HPDE6-E6E7 (cell line): ENCODE data around the gene COG8.
A peak's percentile ranks its signal among the peaks of the same experiment; 100 is the strongest.
"Not testable (repeated sequence)": the region's sequence is repeated elsewhere in the genome, so short reads cannot be mapped to it uniquely, and the experiment has no call there.

Source experiments
- DNase-seq: peaks from one replicate; pipeline ENCODE4 v3.0.0; 2011; ENCODE audit warnings: missing footprints; ENCODE audit errors: extremely low spot score

Gene COG8

DNA sequence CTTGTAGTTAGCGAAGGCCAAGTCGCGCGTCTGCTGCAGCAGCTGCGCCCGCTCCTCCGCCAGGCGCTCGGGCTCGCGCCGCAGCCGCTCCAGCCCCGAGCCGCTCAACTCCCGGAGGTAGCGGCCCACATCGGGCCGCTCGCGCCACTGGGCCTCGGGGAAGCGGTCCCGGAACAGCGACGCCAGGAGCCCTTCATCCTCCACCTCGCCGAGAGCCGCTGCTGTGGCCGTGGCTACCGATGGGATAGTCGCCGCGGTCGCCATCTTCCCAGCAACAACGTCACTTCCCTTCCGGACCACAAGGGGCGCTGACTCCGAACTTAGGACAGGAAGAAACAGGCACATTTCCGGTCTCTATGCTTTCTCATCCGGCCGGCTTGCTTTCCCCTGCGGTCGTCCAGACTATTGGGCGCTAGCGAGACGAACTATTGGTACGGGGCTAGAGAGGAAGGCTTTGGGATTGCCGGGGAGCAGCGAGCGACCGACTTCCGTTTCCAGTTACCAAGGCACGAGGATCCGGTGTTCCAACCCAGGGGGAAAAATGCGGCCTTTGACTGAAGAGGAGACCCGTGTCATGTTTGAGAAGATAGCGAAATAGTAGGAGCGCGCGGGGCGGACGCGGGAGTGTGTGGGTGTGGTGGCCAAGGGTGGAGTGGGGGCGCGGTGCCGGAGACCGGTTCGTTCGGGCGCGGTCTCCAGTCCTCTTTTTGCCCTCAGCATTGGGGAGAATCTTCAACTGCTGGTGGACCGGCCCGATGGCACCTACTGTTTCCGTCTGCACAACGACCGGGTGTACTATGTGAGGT lies at the start of gene COG8, which contains the start of gene NIP7:
Gene COG8 (minus strand): TSS at position 276 of the 806 bp plus-strand sequence. CDS start 12 bp downstream, at position 264.
Gene NIP7 (plus strand): TSS at position 484 of the 806 bp plus-strand sequence. CDS start 58 bp downstream, at position 542.
- peak; percentile 98 for DNase-seq

GRCh38 chr16:69386596-69386995 lies 47.2 kb upstream of the COG8 start:
- no peak for DNase-seq

DNA sequence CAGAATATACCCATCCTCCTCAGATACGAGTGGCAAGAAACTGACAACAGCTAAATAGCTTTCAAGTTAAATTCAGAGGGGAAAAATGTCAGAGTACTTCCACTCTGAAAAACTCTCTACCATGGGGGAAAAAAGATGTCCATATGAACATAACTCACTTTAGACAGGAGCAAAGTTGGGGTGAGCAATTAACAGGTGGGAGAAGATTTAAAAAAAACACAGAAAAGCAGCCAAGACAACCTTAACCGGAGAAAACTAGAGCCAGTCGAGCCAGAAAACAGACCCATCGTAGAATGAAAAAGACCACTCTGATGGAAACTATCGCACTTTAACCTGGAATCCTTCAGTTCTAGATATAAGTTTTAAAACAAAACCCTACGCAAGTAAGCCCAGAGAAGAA lies 45.6 kb upstream of the COG8 start:
- DNase-seq: no peak

DNA sequence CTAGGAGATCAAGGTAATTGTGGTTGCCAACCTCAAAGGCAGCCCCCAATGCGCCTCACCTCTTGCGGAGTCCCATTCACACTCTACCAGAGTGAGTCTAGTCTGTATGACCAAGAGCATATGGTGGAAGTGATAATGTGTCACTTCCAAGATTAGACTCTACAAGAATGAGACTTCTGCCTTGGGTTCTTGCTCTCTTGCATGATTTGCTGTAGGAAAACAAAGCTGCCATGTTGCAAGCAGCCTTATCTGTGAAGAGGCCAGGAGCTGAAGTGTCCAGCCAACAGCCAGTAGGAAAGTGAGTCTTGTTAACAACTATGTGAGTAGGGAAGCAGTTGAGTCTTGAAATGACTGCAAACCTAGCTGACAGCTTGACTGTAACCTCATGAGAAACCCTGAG lies 43.1 kb upstream of the COG8 start:
- no peak for DNase-seq

DNA sequence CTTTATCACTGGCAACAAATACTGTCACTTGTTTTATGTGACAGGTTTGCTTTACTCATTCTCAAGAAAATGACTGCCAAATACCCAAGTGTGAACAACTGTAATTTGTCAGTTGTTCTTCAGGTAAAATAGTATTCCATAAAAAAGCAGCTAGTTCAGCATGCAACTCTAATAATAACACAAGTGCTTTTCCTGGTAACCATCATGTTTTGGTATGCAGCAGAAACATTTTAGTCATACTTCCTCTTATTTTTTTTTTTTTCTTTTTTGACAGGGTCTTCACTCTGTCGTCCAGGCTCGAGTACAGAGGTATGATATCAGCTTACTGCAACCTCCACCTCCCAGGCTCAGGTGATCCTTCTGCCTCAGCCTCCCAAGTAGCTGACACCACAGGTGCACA lies 41.9 kb upstream of the COG8 start:
- no peak for DNase-seq

- no peak for DNase-seq
These were observed 39.4 kb upstream of the COG8 start for GRCh38 chr16:69378760-69379159.

- DNase-seq: no peak
These were observed 38.7 kb upstream of the COG8 start for GRCh38 chr16:69378036-69378435.

GRCh38 chr16:69376393-69377059 lies 37.2 kb upstream of the COG8 start:
- DNase-seq: no peak

- DNase-seq: no peak
These were observed 33.7 kb upstream of the COG8 start for GRCh38 chr16:69373019-69373418.

- DNase-seq: no peak
These were observed 32.2 kb upstream of the COG8 start for GRCh38 chr16:69371564-69371963.

GRCh38 chr16:69368866-69369265 lies 29.5 kb upstream of the COG8 start:
- DNase-seq: no peak

- no peak for DNase-seq
These were observed 28.6 kb upstream of the COG8 start for GRCh38 chr16:69367980-69368379.

GRCh38 chr16:69366431-69366830 lies 27.1 kb upstream of the COG8 start:
- no peak for DNase-seq

GRCh38 chr16:69365901-69366300 lies 26.5 kb upstream of the COG8 start:
- DNase-seq: no peak

GRCh38 chr16:69364088-69364487 lies 24.7 kb upstream of the COG8 start:
- DNase-seq: no peak

DNA sequence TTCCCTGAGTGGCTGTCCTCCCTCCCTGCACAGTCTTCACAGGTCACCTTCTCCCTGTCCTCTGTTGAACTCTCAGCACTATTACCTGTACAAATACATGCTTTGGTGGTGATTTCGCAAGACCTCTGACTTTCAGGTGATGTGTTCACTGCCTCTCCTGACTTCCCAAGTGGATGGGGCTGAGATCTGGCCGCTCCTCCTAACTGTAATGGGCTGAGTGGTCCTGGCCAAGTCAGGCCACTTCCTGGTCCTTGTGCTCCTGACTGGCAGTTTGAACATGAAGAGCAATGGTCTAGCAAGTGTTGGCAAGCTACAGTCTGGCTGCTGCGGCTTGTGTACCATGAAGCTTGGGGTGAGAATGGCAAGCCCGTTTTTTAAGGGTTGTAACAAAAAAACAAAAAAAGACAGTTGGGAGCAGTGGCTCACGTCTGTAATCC lies 23.9 kb upstream of the COG8 start:
- DNase-seq: no peak

- DNase-seq: not testable (repeated sequence)
These were observed 20.7 kb upstream of the COG8 start for GRCh38 chr16:69360070-69360469.

DNA sequence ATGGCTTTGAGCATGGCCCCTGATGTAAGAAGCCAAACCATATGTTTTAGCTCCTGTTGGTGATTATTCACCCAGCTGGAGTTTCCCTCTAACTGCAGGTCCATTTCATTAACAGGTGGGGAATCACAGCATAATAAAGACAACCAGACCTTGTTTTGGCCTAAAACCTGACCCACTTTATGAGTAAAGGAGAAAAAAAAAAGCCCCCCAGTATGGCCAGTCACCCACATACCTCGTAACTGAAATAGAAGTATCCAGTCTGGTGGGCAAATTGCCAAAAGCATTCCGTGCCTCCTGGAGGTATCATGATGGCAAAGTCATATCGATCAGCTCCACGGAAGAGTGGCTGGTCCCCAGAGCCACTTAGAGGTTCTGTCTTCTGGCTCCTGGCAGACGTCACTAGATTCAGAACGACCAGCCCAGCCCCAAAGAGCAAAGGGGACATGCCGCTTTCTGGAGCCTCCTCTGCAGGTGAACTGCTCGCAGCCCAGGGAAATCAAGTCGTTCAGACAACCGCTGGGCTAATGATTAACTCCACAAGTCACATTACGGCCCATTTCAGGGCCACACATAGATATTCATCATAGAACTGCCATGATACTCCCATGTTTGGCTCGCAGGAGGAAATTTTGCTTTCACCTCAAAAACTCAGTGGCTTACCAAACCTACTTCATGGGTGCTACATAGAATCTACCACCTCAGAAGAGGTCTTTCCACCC lies 12.1 kb upstream of the COG8 start, which contains the start of gene TMED6:
Gene TMED6 (minus strand): TSS at position 478 of the 719 bp plus-strand sequence. CDS start 33 bp downstream, at position 445.
- no peak for DNase-seq

GRCh38 chr16:69350536-69351133 lies 11.3 kb upstream of the COG8 start:
- no peak for DNase-seq

DNA sequence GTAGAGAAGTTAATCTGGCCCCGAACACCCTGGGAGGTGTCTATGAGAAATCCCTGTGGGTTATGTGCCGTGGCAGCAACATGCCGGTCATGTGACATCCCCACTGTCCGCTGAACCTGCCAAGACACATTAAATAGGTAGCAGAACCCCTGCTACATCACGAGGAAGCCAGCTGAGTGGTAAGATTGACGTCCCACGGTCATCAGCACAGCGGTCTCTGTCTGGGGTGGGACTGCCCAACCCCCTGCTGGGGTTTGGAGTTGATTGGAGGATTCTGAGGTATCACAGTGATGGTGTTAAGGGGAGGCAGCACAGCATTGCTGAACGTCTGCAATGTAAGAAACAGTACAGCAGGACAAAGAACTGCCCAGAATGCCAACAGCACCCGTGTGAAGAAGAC lies 10.2 kb upstream of the COG8 start:
- no peak for DNase-seq

- no peak for DNase-seq
These were observed 8.9 kb upstream of the COG8 start for GRCh38 chr16:69348222-69348621.

DNA sequence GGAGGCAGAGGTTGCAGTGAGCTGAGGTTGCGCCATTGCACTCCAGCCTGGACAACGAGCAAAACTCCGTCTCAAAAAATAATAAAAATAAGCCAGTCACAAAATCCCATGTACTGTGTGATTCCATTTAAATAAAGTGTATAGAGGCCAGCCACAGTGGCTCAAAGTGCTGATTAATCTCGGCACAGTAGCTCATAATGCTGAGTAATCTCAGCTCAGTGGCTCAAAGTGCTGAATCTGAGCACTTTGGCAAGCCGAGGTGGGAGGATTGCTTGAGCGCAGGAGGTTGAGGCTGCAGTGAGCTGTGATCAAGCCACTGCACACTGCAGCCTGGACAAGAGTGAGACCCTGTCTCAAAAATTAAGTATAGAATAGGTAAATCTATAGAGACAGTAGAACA lies 7.3 kb upstream of the COG8 start:
- no peak for DNase-seq
